HepG2 (cell line): ENCODE data around the gene SAMM50. TPM values are rescaled to one million over a fixed set of nuclear protein-coding genes. Genes with fewer than 3 reads are reported as not detected.
A peak's percentile ranks its signal among the peaks of the same experiment; 100 is the strongest.

Experiments
- ADNP ChIP-seq: sonication (generic); formaldehyde crosslinking; IDR thresholded peaks from 2 replicates; pipeline ENCODE4 v1.4.0; 2020; ENCODE audit warnings: missing genetic modification reagents
- BHLHE40 ChIP-seq: IDR thresholded peaks from 2 replicates; pipeline ENCODE4 v1.6.1; 2011; ENCODE audit warnings: low read length, improper control_type of control experiment
- HNRNPH1 ChIP-seq: fragments of 200-400 bp; formaldehyde crosslinking; optimal IDR thresholded peaks from 2 replicates; pipeline ENCODE3; 2017; ENCODE audit warnings: mild to moderate bottlenecking, low read depth, low read length
- KDM2A ChIP-seq: sonication (generic); formaldehyde crosslinking; IDR thresholded peaks from 2 replicates; pipeline ENCODE4 v1.4.0; 2020; ENCODE audit warnings: low read depth, missing genetic modification reagents, borderline replicate concordance
- KLF9 ChIP-seq: IDR thresholded peaks from 2 replicates; pipeline ENCODE4 v1.6.1; 2016; ENCODE audit warnings: low read depth
- PHF5A ChIP-seq: IDR thresholded peaks from one replicate; pipeline ENCODE4 v1.6.1; 2018; ENCODE audit warnings: low read depth, missing genetic modification reagents; ENCODE audit not compliant: unreplicated experiment
- SNAI1 ChIP-seq: sonication (generic); formaldehyde crosslinking; IDR thresholded peaks from 2 replicates; pipeline ENCODE4 v1.5.0; 2020; ENCODE audit warnings: mild to moderate bottlenecking, missing genetic modification reagents, borderline replicate concordance
- SP2 ChIP-seq: sonication (generic); formaldehyde crosslinking; IDR thresholded peaks from 2 replicates; pipeline ENCODE4 v1.5.1; 2020; ENCODE audit warnings: mild to moderate bottlenecking, missing genetic modification reagents
- TAF15 ChIP-seq: fragments of 200-400 bp; formaldehyde crosslinking; IDR thresholded peaks from one replicate; pipeline ENCODE4 v1.6.1; 2018; ENCODE audit warnings: mild to moderate bottlenecking, low read depth, low read length; ENCODE audit not compliant: poor library complexity, severe bottlenecking
- TCF12 ChIP-seq, 2 experiments: fragments of 450-650 bp in 1 of 2; sonication (generic) in 1 of 2; formaldehyde crosslinking in 1 of 2; IDR thresholded peaks; 2 replicates each; pipeline versions ENCODE4 v1.6.1 to v1.8.0; 2017 to 2022; ENCODE audit warnings: antibody characterized with exemption in 1 of 2, mild to moderate bottlenecking in 1 of 2, missing genetic modification reagents in 1 of 2, moderate library complexity in 1 of 2
- U2AF2 ChIP-seq: fragments of 200-400 bp; formaldehyde crosslinking; IDR thresholded peaks from 2 replicates; pipeline ENCODE4 v1.6.1; 2017; ENCODE audit warnings: low read depth, mild to moderate bottlenecking, low read length
- ZFP41 ChIP-seq: sonication (generic); formaldehyde crosslinking; IDR thresholded peaks from 2 replicates; pipeline ENCODE4 v1.4.0; 2020; ENCODE audit warnings: mild to moderate bottlenecking, missing genetic modification reagents, borderline replicate concordance
- ZSCAN9 ChIP-seq: IDR thresholded peaks from 2 replicates; pipeline ENCODE4 v1.6.1; 2016; ENCODE audit warnings: borderline replicate concordance
- polyA plus RNA-seq, 8 experiments: library from polyadenylated mRNA; depleted of rRNA in 3 of 8; stranded (reverse) in 7 of 8; unstranded in 1 of 8; fragments of >200 nt; fragmentation: Illumina TruSeq in 4 of 8; extraction: Trizol in 4 of 8; gene quantifications; 2 replicates each; pipeline versions ENCODE4 v1.2.1 to v1.2.3, GENCODE V29; 2011 to 2016; ENCODE audit warnings: low read depth in 4 of 8, missing spikeins in 1 of 8, mixed read lengths in 1 of 8; ENCODE audit not compliant: insufficient read depth in 1 of 8
- total RNA-seq, 5 experiments: library from RNA; depleted of rRNA; stranded (reverse); fragments of >200 nt; fragmentation: Illumina TruSeq; extraction: Trizol; gene quantifications; 2 replicates each; pipeline ENCODE4 v1.2.3, GENCODE V29; 2016; ENCODE audit warnings: low read depth in 1 of 5
- TF ChIP-seq, protein P1 (sequence below): sonication (generic); formaldehyde crosslinking; IDR thresholded peaks from 2 replicates; pipeline ENCODE4; 2020; ENCODE audit warnings: missing genetic modification reagents, mild to moderate bottlenecking, borderline replicate concordance
- TF ChIP-seq, protein P2 (sequence below): sonication (generic); formaldehyde crosslinking; IDR thresholded peaks from 2 replicates; pipeline ENCODE4 v1.5.1; 2020; ENCODE audit warnings: missing genetic modification reagents, mild to moderate bottlenecking, borderline replicate concordance
- TF ChIP-seq, protein P3 (sequence below): sonication (generic); formaldehyde crosslinking; IDR thresholded peaks from 2 replicates; pipeline ENCODE4 v1.4.0; 2020; ENCODE audit warnings: mild to moderate bottlenecking, missing genetic modification reagents
- TF ChIP-seq, protein P4 (sequence below): IDR thresholded peaks from 2 replicates; pipeline ENCODE4 v1.6.1; 2016; ENCODE audit warnings: control low read depth
- TF ChIP-seq, protein P5 (sequence below): sonication (generic); formaldehyde crosslinking; IDR thresholded peaks from 2 replicates; pipeline ENCODE4 v1.8.0; 2022; ENCODE audit warnings: mild to moderate bottlenecking, missing genetic modification reagents, moderate library complexity

SAMM50 gene
- total and polyA plus RNA-seq, 2 of the 13 experiments (the other 11 are each of a cell fraction or from before 2014, with no cell fraction given): 34.7 to 63.4 TPM

DNA sequence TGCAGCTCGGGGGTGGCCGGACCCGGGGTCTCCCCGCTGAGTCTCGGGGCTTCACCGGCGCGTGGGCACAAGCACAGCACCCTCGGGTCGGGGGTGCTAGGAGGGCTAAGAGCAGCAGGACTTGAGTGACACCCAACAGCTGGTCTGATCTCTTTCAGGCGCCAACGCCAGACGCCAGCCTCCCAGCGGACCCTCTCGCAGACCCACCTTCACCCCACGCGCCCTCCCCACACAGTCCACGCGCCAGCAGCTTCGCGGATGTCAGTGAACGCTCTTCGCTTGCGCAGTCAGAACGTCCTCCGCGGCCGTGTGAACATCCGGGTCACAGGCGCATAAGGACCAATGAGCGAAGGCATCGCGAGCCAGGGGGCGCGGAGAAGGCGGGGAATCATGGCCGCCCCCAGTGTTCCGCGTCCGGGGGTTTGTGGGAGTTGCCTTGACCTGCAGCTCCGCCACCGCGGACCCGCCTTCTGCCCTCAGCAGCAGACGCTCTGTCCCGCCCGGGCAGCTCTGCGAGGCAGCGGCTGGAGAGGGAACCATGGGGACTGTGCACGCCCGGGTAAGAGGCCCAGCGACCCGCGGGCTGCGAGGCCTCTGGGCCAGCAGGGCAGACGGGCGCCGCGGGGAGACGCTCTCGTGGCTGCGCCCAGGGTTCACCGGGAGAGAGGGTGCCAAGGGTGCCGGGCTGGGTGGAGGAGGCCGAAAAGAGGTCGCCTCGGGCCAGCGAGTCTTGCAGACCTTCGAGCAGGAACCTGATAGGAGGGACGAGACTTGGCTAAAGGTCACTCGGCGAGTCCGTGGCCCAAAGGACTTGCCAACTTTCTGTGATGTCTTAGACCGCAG lies at the start of gene SAMM50 (continued):
- TF ChIP-seq, protein P1, sequence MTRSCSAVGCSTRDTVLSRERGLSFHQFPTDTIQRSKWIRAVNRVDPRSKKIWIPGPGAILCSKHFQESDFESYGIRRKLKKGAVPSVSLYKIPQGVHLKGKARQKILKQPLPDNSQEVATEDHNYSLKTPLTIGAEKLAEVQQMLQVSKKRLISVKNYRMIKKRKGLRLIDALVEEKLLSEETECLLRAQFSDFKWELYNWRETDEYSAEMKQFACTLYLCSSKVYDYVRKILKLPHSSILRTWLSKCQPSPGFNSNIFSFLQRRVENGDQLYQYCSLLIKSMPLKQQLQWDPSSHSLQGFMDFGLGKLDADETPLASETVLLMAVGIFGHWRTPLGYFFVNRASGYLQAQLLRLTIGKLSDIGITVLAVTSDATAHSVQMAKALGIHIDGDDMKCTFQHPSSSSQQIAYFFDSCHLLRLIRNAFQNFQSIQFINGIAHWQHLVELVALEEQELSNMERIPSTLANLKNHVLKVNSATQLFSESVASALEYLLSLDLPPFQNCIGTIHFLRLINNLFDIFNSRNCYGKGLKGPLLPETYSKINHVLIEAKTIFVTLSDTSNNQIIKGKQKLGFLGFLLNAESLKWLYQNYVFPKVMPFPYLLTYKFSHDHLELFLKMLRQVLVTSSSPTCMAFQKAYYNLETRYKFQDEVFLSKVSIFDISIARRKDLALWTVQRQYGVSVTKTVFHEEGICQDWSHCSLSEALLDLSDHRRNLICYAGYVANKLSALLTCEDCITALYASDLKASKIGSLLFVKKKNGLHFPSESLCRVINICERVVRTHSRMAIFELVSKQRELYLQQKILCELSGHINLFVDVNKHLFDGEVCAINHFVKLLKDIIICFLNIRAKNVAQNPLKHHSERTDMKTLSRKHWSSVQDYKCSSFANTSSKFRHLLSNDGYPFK (CRISPR knock-in tag): peak; percentile 99
- no peak for TF ChIP-seq BHLHE40
- TF ChIP-seq, protein P2, sequence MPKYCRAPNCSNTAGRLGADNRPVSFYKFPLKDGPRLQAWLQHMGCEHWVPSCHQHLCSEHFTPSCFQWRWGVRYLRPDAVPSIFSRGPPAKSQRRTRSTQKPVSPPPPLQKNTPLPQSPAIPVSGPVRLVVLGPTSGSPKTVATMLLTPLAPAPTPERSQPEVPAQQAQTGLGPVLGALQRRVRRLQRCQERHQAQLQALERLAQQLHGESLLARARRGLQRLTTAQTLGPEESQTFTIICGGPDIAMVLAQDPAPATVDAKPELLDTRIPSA: 0 out of 2 replicates have a peak, but pooled peaks have one; percentile 36
- no peak for TF ChIP-seq HNRNPH1
- TF ChIP-seq, protein P3, sequence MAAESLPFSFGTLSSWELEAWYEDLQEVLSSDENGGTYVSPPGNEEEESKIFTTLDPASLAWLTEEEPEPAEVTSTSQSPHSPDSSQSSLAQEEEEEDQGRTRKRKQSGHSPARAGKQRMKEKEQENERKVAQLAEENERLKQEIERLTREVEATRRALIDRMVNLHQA: no peak
- no peak for TF ChIP-seq ADNP (CRISPR knock-in tag)
- no peak for TF ChIP-seq ZFP41
- TF ChIP-seq TCF12 (IDR thresholded peaks at IDR 0.05): no peak
- peak; percentile 26; the same call in 1 of the 2 replicates for TF ChIP-seq TCF12 (CRISPR knock-in tag; IDR thresholded peaks at IDR 0.05)
- no peak for TF ChIP-seq U2AF2
- TF ChIP-seq, protein P4, sequence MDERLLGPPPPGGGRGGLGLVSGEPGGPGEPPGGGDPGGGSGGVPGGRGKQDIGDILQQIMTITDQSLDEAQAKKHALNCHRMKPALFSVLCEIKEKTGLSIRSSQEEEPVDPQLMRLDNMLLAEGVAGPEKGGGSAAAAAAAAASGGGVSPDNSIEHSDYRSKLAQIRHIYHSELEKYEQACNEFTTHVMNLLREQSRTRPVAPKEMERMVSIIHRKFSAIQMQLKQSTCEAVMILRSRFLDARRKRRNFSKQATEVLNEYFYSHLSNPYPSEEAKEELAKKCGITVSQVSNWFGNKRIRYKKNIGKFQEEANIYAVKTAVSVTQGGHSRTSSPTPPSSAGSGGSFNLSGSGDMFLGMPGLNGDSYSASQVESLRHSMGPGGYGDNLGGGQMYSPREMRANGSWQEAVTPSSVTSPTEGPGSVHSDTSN (CRISPR knock-in tag): no peak
- no peak for TF ChIP-seq PHF5A
- TF ChIP-seq KDM2A: peak; percentile 94
- peak; percentile 37; the same call in 1 of the 2 replicates for TF ChIP-seq SNAI1 (CRISPR knock-in tag)
- TF ChIP-seq, protein P5, sequence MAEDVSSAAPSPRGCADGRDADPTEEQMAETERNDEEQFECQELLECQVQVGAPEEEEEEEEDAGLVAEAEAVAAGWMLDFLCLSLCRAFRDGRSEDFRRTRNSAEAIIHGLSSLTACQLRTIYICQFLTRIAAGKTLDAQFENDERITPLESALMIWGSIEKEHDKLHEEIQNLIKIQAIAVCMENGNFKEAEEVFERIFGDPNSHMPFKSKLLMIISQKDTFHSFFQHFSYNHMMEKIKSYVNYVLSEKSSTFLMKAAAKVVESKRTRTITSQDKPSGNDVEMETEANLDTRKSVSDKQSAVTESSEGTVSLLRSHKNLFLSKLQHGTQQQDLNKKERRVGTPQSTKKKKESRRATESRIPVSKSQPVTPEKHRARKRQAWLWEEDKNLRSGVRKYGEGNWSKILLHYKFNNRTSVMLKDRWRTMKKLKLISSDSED (CRISPR knock-in tag): 0 out of 2 replicates have a peak, but pooled peaks have one; percentile 78
- peak; percentile 94 for TF ChIP-seq SP2 (CRISPR knock-in tag)
- TF ChIP-seq KLF9: no peak; the same call in 1 of the 2 replicates
- peak; percentile 44 for TF ChIP-seq TAF15
- TF ChIP-seq ZSCAN9 (CRISPR knock-in tag): no peak
